Retina (tissue), 1 donor: ENCODE data around the gene NDUFB3.

Experiments
- DNase-seq: peaks from one replicate; pipeline ENCODE4 v3.0.0-alpha.2; 2016

NDUFB3 gene

DNA sequence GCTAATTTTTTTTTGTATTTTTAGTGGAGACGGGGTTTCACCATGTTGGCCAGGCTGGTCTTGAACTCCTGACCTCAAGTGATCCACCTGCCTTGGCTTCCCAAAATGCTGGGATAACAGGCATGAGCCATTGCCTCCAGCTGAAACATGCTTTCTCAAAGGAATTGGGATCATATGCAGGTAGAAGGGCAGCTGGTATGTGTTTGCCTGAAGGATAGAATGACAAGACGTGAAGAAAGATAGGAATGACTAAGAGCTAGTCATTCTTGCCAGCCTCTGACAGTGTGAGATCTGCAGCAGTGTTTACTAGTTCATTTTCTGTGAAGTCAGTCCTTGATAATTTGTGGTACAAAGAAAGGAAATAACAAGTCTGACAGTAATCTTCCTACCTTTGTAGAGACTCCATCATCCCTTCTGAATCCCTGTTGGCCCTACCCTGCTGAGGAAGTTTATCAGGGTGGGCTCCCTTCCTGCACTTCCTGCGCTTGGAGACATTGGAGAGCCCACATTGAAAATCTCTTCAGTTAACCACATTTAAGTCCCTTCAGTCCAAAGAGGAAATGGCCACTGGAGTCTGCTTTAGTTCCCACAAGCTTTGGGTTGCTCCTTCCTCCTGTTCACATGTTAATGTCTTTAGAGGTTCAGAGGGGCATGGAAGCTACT is 58.9 kb downstream of the NDUFB3 start:
- no peak for DNase-seq

DNA sequence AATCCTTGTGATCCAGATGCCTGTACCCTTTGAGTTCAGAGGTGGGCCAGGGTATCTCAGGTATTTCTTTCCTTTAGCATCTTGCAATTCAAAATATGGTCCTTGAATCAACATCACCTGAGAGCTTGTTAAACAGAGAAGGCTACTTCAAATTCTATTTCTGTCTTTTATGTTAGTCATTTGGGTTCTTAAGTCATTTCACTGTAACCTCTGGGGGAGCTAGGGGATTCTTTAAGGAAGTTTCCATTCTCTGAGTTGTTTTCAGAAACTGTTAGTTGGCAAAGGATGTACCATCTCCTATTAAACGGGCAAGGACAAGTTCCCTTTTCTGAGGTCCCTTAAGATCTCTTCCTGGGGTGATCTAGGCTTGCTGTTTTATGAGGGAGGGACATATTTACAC is 60.7 kb downstream of the NDUFB3 start:
- DNase-seq, result no peak
